GM19023 (cell line): ENCODE measurements around the gene ARID1A.

Experiments used
- ATAC-seq: cut with Tn5 transposase; IDR thresholded peaks from one replicate; pipeline ENCODE4 v1.9.1; 2021; ENCODE audit warnings: mild to moderate bottlenecking, moderate library complexity; ENCODE audit not compliant: unreplicated experiment

ARID1A gene

GRCh38 chr1:26758358-26758757, 62.5 kb downstream of the ARID1A start:
- ATAC-seq = no peak

- ATAC-seq = no peak
Observed at GRCh38 chr1:26759531-26759930, 63.7 kb downstream of the ARID1A start.

GRCh38 chr1:26761217-26761616, 65.4 kb downstream of the ARID1A start:
- no peak for ATAC-seq

- ATAC-seq = no peak
Observed at GRCh38 chr1:26767714-26768113, 71.9 kb downstream of the ARID1A start.

GRCh38 chr1:26768755-26769154, 72.9 kb downstream of the ARID1A start:
- no peak for ATAC-seq

GRCh38 chr1:26771285-26771642, 75.4 kb downstream of the ARID1A start:
- ATAC-seq = no peak

GRCh38 chr1:26771643-26772321, 76.0 kb downstream of the ARID1A start:
- no peak for ATAC-seq

- no peak for ATAC-seq
Observed at GRCh38 chr1:26772687-26773086, 76.9 kb downstream of the ARID1A start.

GRCh38 chr1:26774462-26774861, 78.6 kb downstream of the ARID1A start:
- no peak for ATAC-seq

- no peak for ATAC-seq
Observed at GRCh38 chr1:26775666-26776065, 79.9 kb downstream of the ARID1A start.

- ATAC-seq = no peak
Observed at GRCh38 chr1:26779098-26779668, 83.4 kb downstream of the ARID1A start.

GRCh38 chr1:26780344-26780957, 84.6 kb downstream of the ARID1A start:
- ATAC-seq = no peak

- no peak for ATAC-seq
Observed at GRCh38 chr1:26781206-26781825, 85.5 kb downstream of the ARID1A start.

- no peak for ATAC-seq
Observed at GRCh38 chr1:26782521-26783212, 86.9 kb downstream of the ARID1A start.

- no peak for ATAC-seq
Observed at GRCh38 chr1:26783646-26784022, 87.8 kb downstream of the ARID1A start.

GRCh38 chr1:26784023-26784871, 88.4 kb downstream of the ARID1A start:
- ATAC-seq = no peak

- ATAC-seq = no peak
Observed at GRCh38 chr1:26784886-26785285, 89.1 kb downstream of the ARID1A start.

GRCh38 chr1:26785611-26786436, 90.0 kb downstream of the ARID1A start:
- no peak for ATAC-seq

- no peak for ATAC-seq
Observed at GRCh38 chr1:26786437-26787380, 90.9 kb downstream of the ARID1A start.
